GM21390 (cell line): Measurements from ENCODE around the gene SNED1.

Experiments used
- ATAC-seq: cut with Tn5 transposase; IDR thresholded peaks from one replicate; pipeline ENCODE4 v1.9.1; 2021; ENCODE audit not compliant: unreplicated experiment

SNED1 gene

GRCh38 chr2:240997856-240998705 is at the start of gene SNED1:
Gene SNED1 (plus strand): TSS chr2:240998618. CDS start chr2:240998838, 220 bp downstream.
- ATAC-seq = no peak

DNA sequence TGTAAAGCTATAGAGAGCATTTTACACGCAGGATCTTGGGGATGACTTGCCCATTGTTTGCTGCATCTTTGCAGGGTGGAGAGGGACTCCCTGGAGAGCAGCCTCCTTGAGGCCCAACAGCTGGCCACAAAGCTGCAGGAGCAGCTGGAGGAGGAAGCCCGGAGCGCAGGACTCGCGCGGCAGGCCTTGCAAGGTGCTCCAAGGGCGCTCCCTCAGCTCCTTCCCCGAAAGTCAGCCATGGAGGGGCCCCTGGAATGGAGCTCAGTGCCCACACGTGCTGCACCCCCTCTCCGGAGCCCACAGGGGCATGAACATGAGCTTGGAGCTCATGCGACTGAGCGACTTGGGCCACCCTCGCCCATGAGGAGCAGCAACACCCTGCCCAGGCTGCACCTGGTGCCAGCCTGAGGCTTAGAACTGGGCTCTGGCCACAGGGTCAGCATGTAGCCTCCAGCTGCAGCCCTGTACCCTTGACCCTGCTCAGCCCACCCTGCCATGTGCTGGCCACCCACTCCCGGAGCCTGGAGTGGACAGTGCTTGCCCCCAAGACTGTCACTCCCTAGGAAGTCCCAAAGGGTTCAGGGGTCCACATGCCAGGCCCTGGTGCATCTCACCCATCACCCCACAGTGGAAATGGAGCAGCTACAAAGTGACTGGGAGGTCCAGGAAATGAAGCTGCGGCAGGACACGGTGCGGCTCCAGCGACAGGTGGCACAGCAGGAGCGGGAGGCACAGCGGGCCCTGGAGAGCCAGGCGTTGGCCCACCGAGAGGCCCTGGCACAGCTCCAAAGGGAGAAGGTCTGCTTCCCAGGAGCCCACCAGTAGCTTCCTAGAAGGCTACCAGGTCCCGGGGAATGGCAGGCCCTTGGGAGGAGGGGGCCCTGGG is 49.3 kb upstream of the SNED1 start:
- ATAC-seq = no peak

- ATAC-seq = no peak
Observed at GRCh38 chr2:240949791-240950705, 48.4 kb upstream of the SNED1 start.

- ATAC-seq = no peak
Observed at GRCh38 chr2:240951045-240951594, 47.3 kb upstream of the SNED1 start.

DNA sequence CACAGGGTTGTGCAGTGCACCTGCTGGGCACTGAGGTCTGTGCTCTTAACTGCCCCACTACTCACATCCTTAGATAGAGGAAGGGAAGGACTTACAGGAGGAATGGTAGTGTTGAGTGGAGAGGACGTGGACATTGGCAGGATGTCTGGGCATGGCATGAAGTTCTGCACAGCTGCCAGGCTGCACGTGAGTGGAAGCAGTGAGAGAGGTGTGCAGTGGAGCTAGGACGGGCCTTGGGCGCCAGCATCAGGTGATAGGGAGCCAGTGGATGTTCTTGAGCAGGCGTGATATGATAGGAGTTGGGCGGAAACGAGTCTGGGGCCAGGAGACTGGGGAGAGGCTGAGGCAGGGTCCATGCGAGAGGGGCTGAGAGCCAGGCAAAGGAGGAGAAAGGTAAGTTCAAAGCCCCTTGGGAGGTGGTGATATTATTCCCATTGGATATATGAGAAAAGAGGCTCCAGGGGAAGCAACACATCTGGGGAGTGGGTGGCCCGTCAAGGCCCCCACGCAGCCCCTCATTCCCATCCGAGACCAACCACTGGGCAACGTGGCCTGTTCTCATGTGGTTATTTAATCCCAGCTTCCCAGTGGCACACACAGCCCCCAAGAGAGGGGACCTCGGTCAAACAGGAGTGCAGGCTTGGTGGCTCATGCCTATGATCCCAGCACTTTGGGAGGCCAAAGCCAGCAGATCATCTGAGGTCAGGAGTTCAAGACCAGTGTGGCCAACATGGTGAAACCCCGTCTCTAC is 45.7 kb upstream of the SNED1 start:
- ATAC-seq = no peak

GRCh38 chr2:240953426-240954410 is 44.7 kb upstream of the SNED1 start:
- no peak for ATAC-seq

GRCh38 chr2:240954436-240955305 is 43.7 kb upstream of the SNED1 start:
- no peak for ATAC-seq

DNA sequence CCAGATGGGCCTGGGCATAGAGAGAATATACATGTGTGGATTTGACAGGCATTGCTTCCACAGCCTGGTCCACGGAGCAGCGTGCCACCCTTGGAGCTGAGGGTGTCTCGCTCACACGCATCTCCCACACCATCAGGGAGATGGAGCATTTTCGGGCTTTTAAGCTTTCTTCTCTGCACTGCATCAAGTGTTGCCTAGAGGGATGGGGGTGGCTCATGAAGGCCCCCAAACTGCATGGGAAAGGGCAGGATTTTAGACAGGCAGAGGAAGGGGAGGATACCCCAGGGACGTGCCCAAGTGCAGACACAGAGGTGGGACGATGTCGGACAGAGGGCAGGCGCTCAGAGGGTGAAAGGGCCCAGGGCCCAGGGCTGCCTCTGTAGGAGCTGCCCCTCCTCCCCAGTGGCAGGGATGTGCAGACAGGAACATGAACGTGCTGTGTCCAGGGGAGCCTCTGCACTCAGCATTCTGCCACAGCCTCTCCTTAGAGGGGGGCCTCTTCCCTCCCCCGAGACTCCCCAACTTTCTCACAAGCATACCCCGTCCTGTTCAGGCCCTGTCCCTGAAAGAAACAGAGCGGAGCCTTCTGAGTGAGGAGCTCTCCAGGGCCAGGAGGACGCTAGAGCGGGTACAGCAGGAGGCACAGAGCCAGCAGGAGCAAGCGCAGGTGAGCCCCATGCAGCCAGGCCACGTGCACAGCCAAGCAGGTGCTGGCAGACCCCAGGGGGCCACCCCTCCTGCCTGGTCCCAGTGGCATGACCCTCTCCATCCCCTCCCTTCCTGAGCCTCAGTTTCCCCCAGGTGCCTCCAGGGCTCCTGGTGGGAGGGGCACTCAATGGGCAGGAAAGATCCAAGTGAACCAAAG is 42.9 kb upstream of the SNED1 start:
- ATAC-seq = no peak

GRCh38 chr2:240956171-240956934 is 42.1 kb upstream of the SNED1 start:
- ATAC-seq = no peak

- no peak for ATAC-seq
Observed at GRCh38 chr2:240956935-240957655, 41.3 kb upstream of the SNED1 start.

GRCh38 chr2:240957656-240958365 is 40.6 kb upstream of the SNED1 start:
- ATAC-seq = no peak

- ATAC-seq = no peak
Observed at GRCh38 chr2:240958366-240959213, 39.8 kb upstream of the SNED1 start.

- ATAC-seq = no peak
Observed at GRCh38 chr2:240959214-240959940, 39.0 kb upstream of the SNED1 start.
